GM21825 (cell line): Measurements from ENCODE around the gene OGFOD1.

Source experiments
- ATAC-seq: cut with Tn5 transposase; IDR thresholded peaks from one replicate; pipeline ENCODE4 v1.9.1; 2021; ENCODE audit warnings: mild to moderate bottlenecking, moderate library complexity; ENCODE audit not compliant: unreplicated experiment

The OGFOD1 gene

GRCh38 chr16:56450986-56451752, at the start of gene OGFOD1, which contains the start of gene NUDT21:
Gene OGFOD1 (plus strand): TSS chr16:56451554. CDS start chr16:56451613, 59 bp downstream.
Gene NUDT21 (minus strand): TSS chr16:56451332. CDS start chr16:56451202, 130 bp downstream.
- ATAC-seq, result peak; percentile 97

- ATAC-seq, result no peak
Measured at GRCh38 chr16:56405977-56406672, 45.2 kb upstream of the OGFOD1 start.

GRCh38 chr16:56408379-56409098, 42.8 kb upstream of the OGFOD1 start:
- no peak for ATAC-seq

GRCh38 chr16:56409195-56409594, 42.2 kb upstream of the OGFOD1 start:
- ATAC-seq, result no peak

GRCh38 chr16:56411123-56411522, 40.2 kb upstream of the OGFOD1 start:
- no peak for ATAC-seq

GRCh38 chr16:56411624-56412023, 39.7 kb upstream of the OGFOD1 start:
- no peak for ATAC-seq

GRCh38 chr16:56413381-56413780, 38.0 kb upstream of the OGFOD1 start:
- no peak for ATAC-seq

GRCh38 chr16:56414366-56414765, 37.0 kb upstream of the OGFOD1 start:
- no peak for ATAC-seq

- no peak for ATAC-seq
Measured at GRCh38 chr16:56415875-56416274, 35.5 kb upstream of the OGFOD1 start.

GRCh38 chr16:56417138-56417537, 34.2 kb upstream of the OGFOD1 start:
- no peak for ATAC-seq

GRCh38 chr16:56419740-56420548, 31.4 kb upstream of the OGFOD1 start:
- no peak for ATAC-seq

GRCh38 chr16:56420613-56421012, 30.7 kb upstream of the OGFOD1 start:
- ATAC-seq, result no peak

GRCh38 chr16:56421313-56421712, 30.0 kb upstream of the OGFOD1 start:
- no peak for ATAC-seq

GRCh38 chr16:56421976-56422669, 29.2 kb upstream of the OGFOD1 start:
- ATAC-seq, result no peak

GRCh38 chr16:56422896-56423441, 28.4 kb upstream of the OGFOD1 start:
- no peak for ATAC-seq

GRCh38 chr16:56423584-56424403, 27.6 kb upstream of the OGFOD1 start:
- no peak for ATAC-seq

- no peak for ATAC-seq
Measured at GRCh38 chr16:56424404-56424764, 27.0 kb upstream of the OGFOD1 start.

- ATAC-seq, result peak; percentile 33
Measured at GRCh38 chr16:56424791-56425438, 26.4 kb upstream of the OGFOD1 start.

- peak; percentile 81 for ATAC-seq
Measured at GRCh38 chr16:56425439-56425832, 25.9 kb upstream of the OGFOD1 start, which contains the start of gene AMFR. Gene AMFR (minus strand): TSS chr16:56425545. CDS start chr16:56425327, 218 bp downstream.
